ENCODE data around the gene PRSS58.

Gene PRSS58

GRCh38 chr7:142257958-142258357, at the start of gene PRSS58:
Gene PRSS58, minus strand, starts transcription at chr7:142258058. Its CDS starts 351 bp downstream, at chr7:142257707.
- no peak for DNase-seq (ENCODE audit: low spot score)

- no peak for DNase-seq (ENCODE audit: low spot score)
Observed at GRCh38 chr7:142307246-142307900, 49.5 kb upstream of the PRSS58 start.

GRCh38 chr7:142303650-142304049, 45.8 kb upstream of the PRSS58 start:
- peak; percentile 6 for DNase-seq (ENCODE audit: low spot score)

- peak; percentile 11 for DNase-seq (ENCODE audit: low spot score)
Observed at GRCh38 chr7:142301923-142302550, 44.2 kb upstream of the PRSS58 start.

- no peak for DNase-seq (ENCODE audit: low spot score)
Observed at GRCh38 chr7:142301299-142301698, 43.4 kb upstream of the PRSS58 start.

DNA sequence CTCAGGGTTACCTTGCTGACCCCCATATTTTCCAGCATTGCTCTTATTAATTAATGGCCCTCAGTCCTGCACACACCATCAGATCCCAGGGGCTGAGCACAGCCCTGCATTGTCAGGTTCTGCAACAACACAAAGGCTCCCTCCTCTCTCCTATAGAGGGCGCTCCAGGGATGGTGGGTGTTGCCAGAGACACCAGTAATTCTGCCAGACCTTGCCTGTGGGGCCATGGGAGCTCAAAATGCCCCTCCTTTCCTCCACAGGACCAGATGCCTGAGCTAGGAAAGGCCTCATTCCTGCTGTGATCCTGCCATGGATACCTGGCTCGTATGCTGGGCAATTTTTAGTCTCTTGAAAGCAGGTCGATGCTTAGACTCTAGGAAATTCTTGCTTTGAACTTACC, 42.8 kb upstream of the PRSS58 start:
- peak; percentile 5 for DNase-seq (ENCODE audit: low spot score)

DNA sequence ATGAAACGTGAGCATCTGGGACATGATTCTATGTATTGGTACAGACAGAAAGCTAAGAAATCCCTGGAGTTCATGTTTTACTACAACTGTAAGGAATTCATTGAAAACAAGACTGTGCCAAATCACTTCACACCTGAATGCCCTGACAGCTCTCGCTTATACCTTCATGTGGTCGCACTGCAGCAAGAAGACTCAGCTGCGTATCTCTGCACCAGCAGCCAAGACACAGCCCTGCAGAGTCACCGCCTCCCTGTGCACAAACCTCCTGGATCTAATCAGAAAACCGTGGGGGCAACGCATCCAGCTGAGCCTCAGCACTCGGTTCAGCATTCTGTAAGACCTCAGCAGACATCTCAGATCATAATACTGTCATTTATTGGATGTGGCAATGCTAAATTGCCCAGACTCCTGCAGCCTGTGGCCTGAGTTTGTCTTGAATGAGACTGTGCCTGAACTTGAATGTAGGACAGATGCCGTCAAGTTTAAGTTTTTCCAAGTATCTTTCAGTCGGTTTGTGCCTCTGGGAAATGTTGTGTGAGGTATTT, 41.5 kb upstream of the PRSS58 start:
- DNase-seq (ENCODE audit: low spot score): no peak

- DNase-seq (ENCODE audit: low spot score): no peak
Observed at GRCh38 chr7:142298627-142299026, 40.8 kb upstream of the PRSS58 start.

GRCh38 chr7:142298009-142298408, 40.2 kb upstream of the PRSS58 start:
- no peak for DNase-seq (ENCODE audit: low spot score)

DNA sequence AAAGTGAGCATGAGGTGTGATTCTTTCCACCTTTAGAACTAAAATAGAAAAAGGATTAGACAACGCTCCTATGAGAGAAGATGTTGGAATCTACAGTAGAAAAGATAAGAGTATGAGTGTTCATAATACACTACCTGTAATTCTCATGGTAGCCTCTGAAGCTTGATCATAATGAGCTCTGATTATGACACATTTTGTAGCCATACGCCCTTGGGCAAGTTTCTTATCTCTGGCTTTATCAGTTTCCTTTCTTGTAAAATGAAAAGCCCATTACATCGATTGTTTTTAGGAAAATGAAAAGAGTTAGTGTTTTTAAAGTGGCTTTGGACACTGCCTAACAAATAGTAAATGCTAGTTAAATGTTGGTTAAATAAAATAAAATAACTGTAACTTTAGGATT, 22.4 kb upstream of the PRSS58 start:
- DNase-seq (ENCODE audit: low spot score): no peak

DNA sequence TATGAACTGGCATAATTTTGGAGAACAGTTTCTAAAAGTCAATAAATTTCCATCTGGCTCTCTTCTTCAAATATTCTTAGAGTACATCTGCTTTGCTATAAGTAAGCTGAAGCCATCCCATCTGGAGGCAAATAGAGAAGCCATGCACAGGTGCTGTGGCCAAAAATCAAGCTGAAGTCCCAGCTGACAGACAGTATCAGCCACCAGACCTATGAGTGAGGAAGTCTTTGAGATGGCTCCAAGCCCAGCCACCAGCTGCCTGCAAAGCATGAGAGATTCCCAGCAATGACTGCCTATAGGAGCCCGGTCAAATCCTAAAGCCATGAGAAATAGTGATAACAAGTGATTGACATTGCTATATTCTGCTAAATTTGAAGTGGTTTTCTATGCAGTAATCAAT, 21.7 kb upstream of the PRSS58 start:
- no peak for DNase-seq (ENCODE audit: low spot score)

- no peak for DNase-seq (ENCODE audit: low spot score)
Observed at GRCh38 chr7:142275028-142275427, 17.2 kb upstream of the PRSS58 start.

DNA sequence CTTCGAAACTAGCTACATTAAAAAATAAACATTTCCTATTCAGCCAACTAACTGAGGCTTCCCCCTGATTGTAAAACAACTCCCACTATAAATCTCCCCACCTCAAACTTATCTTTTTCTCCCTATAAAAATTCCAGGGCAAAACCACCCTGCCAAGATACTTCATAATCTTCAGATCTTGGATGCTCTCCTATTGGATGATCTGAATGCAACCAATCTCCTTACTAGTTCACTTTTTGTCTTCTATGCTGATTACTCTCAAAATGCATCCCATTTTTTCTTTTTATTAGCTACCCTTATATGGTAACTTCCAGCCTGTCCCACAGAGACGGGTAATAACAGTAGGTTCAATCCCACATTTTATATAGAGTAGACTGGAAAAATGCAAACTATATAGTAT, 15.0 kb upstream of the PRSS58 start:
- DNase-seq (ENCODE audit: low spot score): no peak

GRCh38 chr7:142263598-142264380, 5.9 kb upstream of the PRSS58 start:
- no peak for DNase-seq (ENCODE audit: low spot score)

- no peak for DNase-seq (ENCODE audit: low spot score)
Observed at GRCh38 chr7:142250705-142251104, 7.2 kb downstream of the PRSS58 start.

GRCh38 chr7:142249918-142250317, 7.9 kb downstream of the PRSS58 start:
- DNase-seq (ENCODE audit: low spot score): no peak

DNA sequence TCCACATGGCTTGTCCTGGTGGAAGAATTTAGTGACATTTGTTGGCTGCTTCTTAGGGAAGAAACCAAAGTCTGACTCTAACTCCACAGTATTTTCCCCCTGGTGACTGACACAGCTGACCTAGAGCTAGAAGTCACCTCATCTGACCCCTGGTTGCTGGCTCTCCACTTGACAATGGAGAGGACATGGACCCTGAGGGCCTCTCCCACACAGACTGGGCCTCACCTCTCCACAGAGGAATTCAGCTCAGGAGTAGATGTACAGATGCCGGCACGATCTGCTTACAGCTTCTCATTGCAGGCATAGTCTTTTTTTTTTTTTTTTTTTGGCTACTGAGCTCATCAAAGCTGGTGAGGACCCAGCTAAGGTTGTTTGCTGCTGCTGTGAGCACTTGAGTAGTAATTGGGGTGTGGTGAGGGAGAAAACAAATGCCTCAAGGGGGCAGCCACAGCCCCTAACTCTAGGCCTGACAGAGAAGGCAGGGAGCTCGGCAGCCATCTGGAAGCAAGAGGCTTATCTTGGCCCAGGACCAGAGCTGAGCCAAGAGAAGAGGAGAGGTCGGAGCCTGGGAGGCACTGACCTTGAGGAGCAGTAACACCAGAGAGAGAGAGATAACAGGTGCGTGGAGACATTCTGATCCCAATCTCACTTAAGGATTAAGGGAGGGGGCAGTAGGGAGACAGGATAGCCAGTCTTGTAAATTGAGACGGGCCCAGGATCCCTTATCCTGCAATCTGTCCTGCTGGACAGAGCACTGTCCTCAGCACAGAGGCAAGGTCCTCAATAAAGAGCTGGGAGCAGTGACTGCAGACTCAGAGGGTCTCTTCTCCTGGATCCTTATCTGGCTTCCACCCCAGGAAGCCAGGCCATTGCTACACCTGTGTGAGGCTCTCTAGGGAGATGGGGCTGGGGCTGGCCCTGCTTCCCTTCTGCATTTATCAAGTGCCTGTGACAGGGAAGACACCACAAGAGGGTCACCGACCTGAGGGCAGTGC, 9.4 kb downstream of the PRSS58 start:
- DNase-seq (ENCODE audit: low spot score): no peak

- no peak for DNase-seq (ENCODE audit: low spot score)
Observed at GRCh38 chr7:142243823-142244222, 14.0 kb downstream of the PRSS58 start.

GRCh38 chr7:142240546-142240945, 17.3 kb downstream of the PRSS58 start:
- DNase-seq (ENCODE audit: low spot score): no peak

- DNase-seq (ENCODE audit: low spot score): no peak
Observed at GRCh38 chr7:142231716-142232115, 26.1 kb downstream of the PRSS58 start.

DNA sequence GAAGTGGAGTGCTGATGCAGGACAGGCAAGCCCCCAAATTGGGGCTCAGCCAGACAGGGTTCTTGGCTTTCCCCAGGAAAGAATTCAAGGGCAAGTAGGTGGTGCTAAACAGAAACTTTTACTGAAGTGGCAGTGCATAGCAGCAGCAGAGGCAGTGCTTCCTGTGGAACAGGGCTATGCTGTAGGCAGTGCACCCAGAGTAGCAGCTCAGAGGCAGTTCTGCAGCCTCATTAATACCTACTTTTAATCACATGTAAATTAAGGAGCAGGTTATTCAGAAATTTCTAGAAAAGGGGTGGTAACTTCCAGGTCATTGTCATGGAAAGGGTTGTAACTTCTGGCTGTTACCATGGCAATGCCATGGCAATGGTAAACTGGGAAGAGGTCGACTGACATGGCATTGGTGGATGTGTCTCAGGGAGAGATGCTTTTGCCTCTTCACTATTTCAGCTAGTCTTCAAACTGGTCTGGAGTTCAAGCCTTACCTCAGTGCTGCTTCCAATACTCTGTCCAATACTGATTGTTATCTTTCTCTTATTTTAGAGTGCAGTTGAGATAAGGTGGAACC, 29.2 kb downstream of the PRSS58 start:
- no peak for DNase-seq (ENCODE audit: low spot score)
